GM12892 (cell line): Measurements from ENCODE around the gene SPINT3.

Experiments
- POLR2A ChIP-seq: IDR thresholded peaks from 2 replicates; pipeline ENCODE4 v1.6.1; 2011; ENCODE audit warnings: low read depth, low read length, control low read depth
- POLR2AphosphoS5 ChIP-seq: IDR thresholded peaks from 2 replicates; pipeline ENCODE4 v1.6.1; 2011; ENCODE audit warnings: low read depth, low read length, control low read depth

DNA sequence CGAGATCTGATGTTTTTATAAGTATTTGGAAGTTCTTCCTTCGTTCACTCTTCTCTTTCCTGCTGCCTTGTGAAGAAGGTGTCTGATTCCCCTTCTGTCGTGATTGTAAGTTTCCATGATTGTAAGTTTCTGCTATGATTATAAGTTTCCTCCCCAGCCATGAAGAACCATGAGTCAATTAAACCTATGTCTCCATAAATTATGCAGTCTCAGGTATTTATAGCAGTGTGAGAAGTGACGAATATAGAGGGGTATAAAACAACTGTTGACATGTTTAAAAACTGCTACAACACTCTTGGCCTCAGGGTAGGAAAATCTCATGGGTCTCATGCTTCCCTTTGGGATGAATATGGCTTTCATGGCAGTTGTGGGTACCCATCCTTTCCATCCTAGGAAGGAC, 51.7 kb downstream of the SPINT3 start:
- TF ChIP-seq POLR2A = no peak
- no peak for TF ChIP-seq POLR2AphosphoS5
